H1 (cell line): ENCODE results near the gene FOXL3. TPM values are rescaled to one million over a fixed set of nuclear protein-coding genes. Genes with fewer than 3 reads are reported as not detected.

ENCODE experiments used
- CTCF ChIA-PET: fragments of 300-600 bp; sonication (Branson Sonifier 250); formaldehyde crosslinking; loops from one replicate; lab custom pipeline; 2021; ENCODE audit not compliant: partially characterized antibody; lab: Charles Lee
- POLR2A ChIA-PET: fragments of 300-600 bp; sonication (Branson Sonifier 250); formaldehyde crosslinking; loops from one replicate; lab custom pipeline; 2021; ENCODE audit warnings: inconsistent platforms; ENCODE audit not compliant: partially characterized antibody; lab: Charles Lee
- DNase-seq, 2 experiments: peaks; one replicate each; pipeline versions ENCODE4 v3.0.0 to v3.0.0-alpha.2; 2010 to 2022; ENCODE audit warnings: low spot score in 2 of 2, low read depth in 1 of 2, mixed read lengths in 1 of 2
- FAIRE-seq: peaks from 2 replicates; lab custom pipeline; 2011; peaks lifted over from hg19 to GRCh38; lab: Jason Lieb, UNC
- H2AFZ ChIP-seq: 2 replicates; pipeline ENCODE4 v1.8.1; 2012; ENCODE audit warnings: low read length, inconsistent platforms
- H2AK5ac ChIP-seq: 2 replicates; pipeline ENCODE4 v1.6.1; 2013; ENCODE audit warnings: low read depth, low read length
- H2BK120ac ChIP-seq: replicated peaks from 2 replicates; pipeline ENCODE3; 2013; ENCODE audit warnings: low read depth, low read length, inconsistent platforms
- H2BK12ac ChIP-seq: 2 replicates; pipeline ENCODE4 v1.6.1; 2013; ENCODE audit warnings: low read depth, low read length
- H2BK15ac ChIP-seq: 2 replicates; pipeline ENCODE4 v1.6.1; 2013; ENCODE audit warnings: low read length
- H2BK20ac ChIP-seq: 2 replicates; pipeline ENCODE4 v1.6.1; 2013; ENCODE audit warnings: low read length
- H2BK5ac ChIP-seq: 2 replicates; pipeline ENCODE4 v1.6.1; 2013; ENCODE audit warnings: low read depth, low read length
- H3K14ac ChIP-seq: 2 replicates; pipeline ENCODE4 v1.6.1; 2013; ENCODE audit warnings: inconsistent platforms; ENCODE audit not compliant: insufficient read length
- H3K18ac ChIP-seq: 2 replicates; pipeline ENCODE4 v1.6.1; 2013; ENCODE audit warnings: low read length; ENCODE audit errors: extremely low read depth
- H3K23ac ChIP-seq: 2 replicates; pipeline ENCODE4 v1.6.1; 2013; ENCODE audit warnings: inconsistent platforms; ENCODE audit not compliant: insufficient read length
- H3K23me2 ChIP-seq: 2 replicates; pipeline ENCODE4 v1.6.1; 2013; ENCODE audit warnings: low read depth, low read length
- H3K27ac ChIP-seq: 2 replicates; pipeline ENCODE4 v1.6.1; 2011; ENCODE audit warnings: low read depth, low read length, inconsistent platforms
- H3K27me3 ChIP-seq, 4 experiments: replicated peaks in 1 of 4; 1 replicate in 1 of 4; 2 replicates in 3 of 4; pipeline versions ENCODE4 v1.6.1 to v1.8.1; 2011 to 2013; ENCODE audit warnings: low read length in 3 of 4, mild to moderate bottlenecking in 3 of 4, inconsistent platforms in 2 of 4, mixed read lengths in 2 of 4, moderate library complexity in 1 of 4; ENCODE audit not compliant: control insufficient read depth in 3 of 4, insufficient read depth in 3 of 4; ENCODE audit errors: extremely low read depth in 1 of 4
- H3K36me3 ChIP-seq, 4 experiments: 2 replicates each; pipeline versions ENCODE4 v1.6.1 to v1.8.1; 2011 to 2013; ENCODE audit warnings: mild to moderate bottlenecking in 4 of 4, low read length in 3 of 4, moderate library complexity in 2 of 4, control low read depth in 1 of 4, inconsistent platforms in 1 of 4; ENCODE audit not compliant: insufficient read depth in 4 of 4, control insufficient read depth in 2 of 4
- H3K4ac ChIP-seq: replicated peaks from 2 replicates; pipeline ENCODE3; 2013; ENCODE audit warnings: low read length, low read depth, mixed read lengths, inconsistent platforms; ENCODE audit not compliant: insufficient read length
- H3K4me1 ChIP-seq, 4 experiments: replicated peaks in 1 of 4; 1 replicate in 1 of 4; 2 replicates in 3 of 4; pipeline versions ENCODE4 v1.6.1 to v1.8.1; 2011 to 2013; ENCODE audit warnings: low read length in 3 of 4, inconsistent platforms in 2 of 4, mixed read lengths in 1 of 4; ENCODE audit not compliant: insufficient read depth in 4 of 4, control insufficient read depth in 3 of 4
- H3K4me2 ChIP-seq, 2 experiments: 2 replicates each; pipeline versions ENCODE4 v1.6.1 to v1.8.1; 2011 to 2013; ENCODE audit warnings: low read depth in 2 of 2, low read length in 2 of 2, control low read depth in 1 of 2, inconsistent platforms in 1 of 2, mild to moderate bottlenecking in 1 of 2; ENCODE audit not compliant: insufficient read depth in 1 of 2
- H3K4me3 ChIP-seq, 4 experiments: fragments of 200-600, 300-600 bp in 1 of 4; sonication (generic), shearing (Covaris generic), sonication (Bioruptor Twin) in 1 of 4; 2 replicates each; pipeline versions ENCODE4 v1.5.1 to v1.8.1; 2011 to 2016; ENCODE audit warnings: low read length in 4 of 4, low read depth in 3 of 4, control low read depth in 2 of 4, inconsistent platforms in 2 of 4, mild to moderate bottlenecking in 2 of 4, mixed read lengths in 1 of 4, moderate library complexity in 1 of 4; ENCODE audit not compliant: insufficient read depth in 2 of 4; ENCODE audit errors: extremely low read depth in 1 of 4
- H3K56ac ChIP-seq: replicated peaks from 2 replicates; pipeline ENCODE3; 2013; ENCODE audit warnings: low read depth, mild to moderate bottlenecking, mixed read lengths, low read length, inconsistent platforms; ENCODE audit not compliant: insufficient read length
- H3K79me1 ChIP-seq: 2 replicates; pipeline ENCODE4 v1.6.1; 2013; ENCODE audit warnings: low read depth, low read length, control low read depth
- H3K79me2 ChIP-seq, 2 experiments: 2 replicates each; pipeline versions ENCODE4 v1.6.1 to v1.8.1; 2012 to 2013; ENCODE audit warnings: low read length in 2 of 2, mild to moderate bottlenecking in 2 of 2, inconsistent platforms in 1 of 2; ENCODE audit not compliant: insufficient read depth in 2 of 2, control insufficient read depth in 1 of 2
- H3K9ac ChIP-seq, 4 experiments: replicated peaks in 1 of 4; 1 replicate in 1 of 4; 2 replicates in 3 of 4; pipeline versions ENCODE4 v1.6.1 to v1.8.1; 2011 to 2013; ENCODE audit warnings: low read depth in 3 of 4, low read length in 3 of 4, control low read depth in 2 of 4, mild to moderate bottlenecking in 2 of 4, moderate library complexity in 2 of 4, inconsistent platforms in 1 of 4; ENCODE audit errors: extremely low read depth in 1 of 4
- H3K9me3 ChIP-seq, 2 experiments: 2 replicates each; pipeline versions ENCODE4 v1.6.1 to v1.8.1; 2012 to 2013; ENCODE audit warnings: mild to moderate bottlenecking in 2 of 2, moderate library complexity in 2 of 2, control low read depth in 1 of 2, inconsistent platforms in 1 of 2, low read depth in 1 of 2, low read length in 1 of 2, mixed read lengths in 1 of 2; ENCODE audit not compliant: insufficient read depth in 2 of 2
- H4K20me1 ChIP-seq, 2 experiments: replicated peaks in 1 of 2; 2 replicates each; pipeline versions ENCODE3 to v1.8.1; 2011 to 2013; ENCODE audit warnings: inconsistent platforms in 2 of 2, low read length in 2 of 2, mild to moderate bottlenecking in 1 of 2; ENCODE audit not compliant: insufficient read depth in 2 of 2, control insufficient read depth in 1 of 2
- H4K5ac ChIP-seq: 2 replicates; pipeline ENCODE4 v1.6.1; 2013; ENCODE audit warnings: low read length, low read depth, mixed read lengths, inconsistent platforms; ENCODE audit not compliant: insufficient read length
- H4K8ac ChIP-seq: 2 replicates; pipeline ENCODE4 v1.8.0; 2013; ENCODE audit warnings: mild to moderate bottlenecking, moderate library complexity, low read length, inconsistent platforms; ENCODE audit not compliant: insufficient read depth; ENCODE audit errors: extremely low read depth
- H4K91ac ChIP-seq: replicated peaks from 2 replicates; pipeline ENCODE3; 2013; ENCODE audit warnings: low read length, mixed read lengths, inconsistent platforms; ENCODE audit not compliant: insufficient read length
- EGR1 ChIP-seq: IDR thresholded peaks from 2 replicates; pipeline ENCODE4 v1.6.1; 2011; ENCODE audit warnings: low read depth, low read length, borderline replicate concordance
- EP300 ChIP-seq, 2 experiments: IDR thresholded peaks; 1 replicate in 1 of 2; 2 replicates in 1 of 2; pipeline ENCODE4 v1.6.1; 2011 to 2012; ENCODE audit warnings: low read depth in 2 of 2, low read length in 2 of 2, mild to moderate bottlenecking in 2 of 2, borderline replicate concordance in 1 of 2, inconsistent platforms in 1 of 2, moderate library complexity in 1 of 2
- SRF ChIP-seq: IDR thresholded peaks from 2 replicates; pipeline ENCODE4 v1.6.1; 2011; ENCODE audit warnings: mild to moderate bottlenecking, low read depth, low read length, moderate library complexity
- WGBS, 2 experiments: shearing (Covaris generic) in 1 of 2; methylation state at CpG; one replicate each; pipeline versions ENCODE4 v1.1.6 to v1.1.7; 2013 to 2015; ENCODE audit warnings: low lambda C conversion rate in 2 of 2, mixed read lengths in 2 of 2, inconsistent platforms in 1 of 2, low coverage in 1 of 2, missing lambda C conversion rate in 1 of 2; ENCODE audit not compliant: insufficient replicate concordance in 2 of 2, insufficient coverage in 1 of 2, insufficient read length in 1 of 2; ENCODE audit errors: extremely low coverage in 1 of 2, missing lambda C conversion rate in 1 of 2; 5-methylcytosine and 5-hydroxymethylcytosine counted together
- polyA plus RNA-seq, 7 experiments: library from polyadenylated mRNA; depleted of rRNA in 3 of 7; stranded (reverse) in 5 of 7; unstranded in 2 of 7; fragments of >200 nt in 5 of 7; fragments of 200-250 nt in 2 of 7; gene quantifications; 1 replicate in 5 of 7; 2 replicates in 1 of 7; 4 replicates in 1 of 7; pipeline versions ENCODE4 v1.2.1 to v1.2.3, GENCODE V29; 2011 to 2013; ENCODE audit warnings: missing spikeins in 2 of 7, mixed read lengths in 2 of 7
- total RNA-seq: library from RNA; stranded (reverse); fragmentation: NEBNext Ultra II Directional; extraction: Animal tissue kit (Norgen Biotek cat#: 25700); gene quantifications from 2 replicates; pipeline ENCODE4 v1.2.1, GENCODE V29; 2021

FOXL3 gene
- total and polyA plus RNA-seq, 2 of the 8 experiments (the other 6 are each of a cell fraction or from before 2014, with no cell fraction given) = not detected

- Histone ChIP-seq H3K79me2 (no peaks in the 10 kb centered on the region), H3K4me1 (no peaks in the 10 kb centered on the region), H3K27ac (no peak overlapping the region), H3K18ac (no peak overlapping the region), H3K27me3 (no peaks in the 10 kb centered on the region), H3K23me2 (0 out of 2 replicates have a peak, but pooled peaks cover 4% of the 10 kb centered on the region), H2BK12ac (no peak overlapping the region), H3K79me1 (no peaks in the 10 kb centered on the region), H3K4me2 (no peak overlapping the region), H3K4ac (no peak overlapping the region), H2BK120ac (no peak overlapping the region), H3K56ac (no peak overlapping the region), H4K8ac (no peak overlapping the region; the same call in 1 of the 2 replicates), H3K9ac (no peak overlapping the region), H4K91ac (no peak overlapping the region), H2AFZ (no peak overlapping the region), H4K20me1 (peaks cover 0 to 5% of the 10 kb centered on the region in 2 experiments), H4K5ac (no peak overlapping the region), H3K9me3 (no peaks in the 10 kb centered on the region), H3K4me3 (no peak overlapping the region), H2AK5ac (no peak overlapping the region), H2BK5ac (no peak overlapping the region), H2BK15ac (no peak overlapping the region), H3K14ac (no peak overlapping the region), H3K23ac (no peak overlapping the region), H2BK20ac (no peak overlapping the region), H3K36me3 (no peaks in the 10 kb centered on the region)
- 89% methylated on average over 5 of the region's 7 CpGs; no CpG with 5 or more reads in 1 of the 2 experiments for WGBS, 2 experiments
- ChIA-PET CTCF (interaction anchor here (0.8 to 1.8 kb wide), 4 partner anchors 18 to 246 kb away, joined by 3 to 6 read pairs (median 3); no protein-coding TSS in a partner anchor), POLR2A (interaction anchor here (0.6 kb wide), 1 partner anchor 19 kb away, joined by 3 read pairs; no protein-coding TSS in a partner anchor)
- no peak for DNase-seq
- TF ChIP-seq SRF (no peak), EGR1 (no peak), EP300 (IDR thresholded peaks at IDR 0.05; ENCODE audit: borderline replicate concordance in 1 of 2, low read depth in 2 of 2, low read length in 2 of 2) (no peak)
- no peak for FAIRE-seq
These were observed 49.7 kb downstream of the FOXL3 start for GRCh38 chr7:339696-340095.
